Rectal smooth muscle tissue (tissue), 1 donor: ENCODE data around the gene ODAD3.
"Not testable (repeated sequence)": the region's sequence is repeated elsewhere in the genome, so short reads cannot be mapped to it uniquely, and the experiment has no call there.

Experiments used
- H3K27ac ChIP-seq: one replicate; pipeline ENCODE4 v1.7.0; 2013; ENCODE audit warnings: low read depth, low read length, inconsistent platforms
- H3K27me3 ChIP-seq: one replicate; pipeline ENCODE4 v1.7.0; 2013; ENCODE audit warnings: low read length; ENCODE audit not compliant: control insufficient read depth, insufficient read depth
- H3K36me3 ChIP-seq: one replicate; pipeline ENCODE4 v1.7.0; 2013; ENCODE audit warnings: low read length; ENCODE audit not compliant: control insufficient read depth, insufficient read depth
- H3K4me1 ChIP-seq: one replicate; pipeline ENCODE4 v1.7.0; 2013; ENCODE audit warnings: low read length; ENCODE audit not compliant: control insufficient read depth, insufficient read depth
- H3K4me3 ChIP-seq: one replicate; pipeline ENCODE4 v1.7.0; 2013; ENCODE audit warnings: low read length
- H3K9ac ChIP-seq: one replicate; pipeline ENCODE4 v1.7.0; 2013; ENCODE audit warnings: low read length

The ODAD3 gene

DNA sequence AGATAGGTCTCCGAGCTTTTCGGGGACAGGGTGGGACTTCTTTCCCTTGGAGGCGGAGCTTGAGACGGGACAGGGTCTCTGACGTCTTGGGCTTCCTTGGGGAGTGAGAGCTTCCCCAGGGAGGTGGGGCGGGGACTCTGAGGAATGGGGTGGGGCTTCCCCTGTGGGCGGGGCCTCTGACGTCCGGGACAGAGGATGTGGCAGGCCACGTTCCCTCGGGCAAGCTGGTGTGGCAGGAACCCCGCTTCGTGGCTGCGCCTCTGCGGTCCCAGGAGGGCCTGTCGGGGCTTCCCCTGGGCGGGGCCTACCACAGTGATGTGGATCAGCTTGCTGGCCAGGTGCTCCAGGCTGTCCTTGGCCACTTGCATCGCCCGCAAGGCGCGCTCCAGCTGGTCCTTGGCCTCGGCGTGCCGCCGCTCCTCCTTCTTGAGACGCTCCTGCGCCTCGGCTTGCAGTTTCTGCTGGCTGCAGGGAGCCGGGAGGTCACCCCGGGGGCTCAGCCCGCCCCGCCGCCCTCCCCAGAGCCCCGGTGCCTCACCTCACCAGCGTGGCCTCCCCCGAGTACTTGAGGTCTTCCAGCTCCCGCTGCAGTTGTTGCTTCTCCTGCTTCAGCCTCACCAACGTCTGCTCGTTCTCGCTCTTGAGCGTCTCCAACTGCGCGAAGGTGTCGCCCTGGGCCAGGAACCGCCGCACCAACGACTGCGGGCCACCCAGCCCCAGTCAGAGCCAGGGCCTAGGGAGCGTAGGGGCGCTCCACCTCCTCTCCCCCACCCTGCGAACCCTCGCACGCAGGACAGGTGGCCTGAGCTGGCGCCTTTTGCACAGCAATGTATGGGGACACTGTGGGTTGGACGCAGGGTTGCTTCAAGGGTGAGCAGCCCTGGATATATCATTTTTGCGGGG, 12.5 kb downstream of the ODAD3 start:
- Histone ChIP-seq H3K9ac (no peak overlapping the region), H3K4me1 (no peaks in the 10 kb centered on the region), H3K4me3 (peak overlapping the region; percentile 55), H3K27me3 (peaks cover 43% of the 10 kb centered on the region), H3K36me3 (no peaks in the 10 kb centered on the region), H3K27ac (no peak overlapping the region)

DNA sequence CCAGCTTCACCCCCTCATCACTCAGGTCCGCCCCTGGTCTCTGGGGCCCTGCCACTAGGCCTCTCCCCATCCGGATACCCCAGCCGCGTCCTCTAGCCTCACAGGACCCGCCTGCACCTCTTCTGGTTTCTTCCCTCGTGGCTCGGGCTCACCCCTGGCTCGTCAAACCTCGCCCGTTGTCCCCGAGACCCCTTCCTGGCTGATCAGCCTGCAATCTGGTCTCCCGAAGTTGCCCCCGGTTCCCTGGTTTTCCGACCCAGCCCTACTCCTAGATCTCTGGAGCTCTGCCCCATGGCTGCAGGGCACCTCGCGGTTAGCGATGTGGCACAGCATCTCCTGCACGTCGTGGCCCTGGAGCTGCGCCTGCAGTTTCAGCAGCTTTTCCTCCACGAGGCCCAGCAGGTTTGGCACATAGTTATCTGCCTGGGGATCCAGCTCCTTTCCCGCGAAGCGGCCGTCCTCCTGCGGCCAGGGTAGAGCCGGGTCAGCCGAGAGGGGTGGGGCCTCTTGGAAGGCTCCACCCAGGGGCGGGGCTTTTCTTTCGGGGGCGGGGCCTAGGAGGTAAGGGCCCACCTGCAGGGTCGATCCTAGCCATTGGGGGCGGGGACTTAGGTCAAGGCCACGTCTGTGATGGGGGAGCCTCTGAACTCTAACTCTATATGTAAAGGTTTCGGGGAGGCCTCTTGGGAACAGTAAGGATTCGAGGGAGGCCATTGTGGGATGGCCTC, 13.4 kb downstream of the ODAD3 start:
- Histone ChIP-seq H3K9ac (no peak overlapping the region), H3K36me3 (no peaks in the 10 kb centered on the region), H3K27me3 (peaks cover 43% of the 10 kb centered on the region), H3K4me1 (no peaks in the 10 kb centered on the region), H3K4me3 (peak overlapping the region; percentile 24), H3K27ac (no peak overlapping the region)

DNA sequence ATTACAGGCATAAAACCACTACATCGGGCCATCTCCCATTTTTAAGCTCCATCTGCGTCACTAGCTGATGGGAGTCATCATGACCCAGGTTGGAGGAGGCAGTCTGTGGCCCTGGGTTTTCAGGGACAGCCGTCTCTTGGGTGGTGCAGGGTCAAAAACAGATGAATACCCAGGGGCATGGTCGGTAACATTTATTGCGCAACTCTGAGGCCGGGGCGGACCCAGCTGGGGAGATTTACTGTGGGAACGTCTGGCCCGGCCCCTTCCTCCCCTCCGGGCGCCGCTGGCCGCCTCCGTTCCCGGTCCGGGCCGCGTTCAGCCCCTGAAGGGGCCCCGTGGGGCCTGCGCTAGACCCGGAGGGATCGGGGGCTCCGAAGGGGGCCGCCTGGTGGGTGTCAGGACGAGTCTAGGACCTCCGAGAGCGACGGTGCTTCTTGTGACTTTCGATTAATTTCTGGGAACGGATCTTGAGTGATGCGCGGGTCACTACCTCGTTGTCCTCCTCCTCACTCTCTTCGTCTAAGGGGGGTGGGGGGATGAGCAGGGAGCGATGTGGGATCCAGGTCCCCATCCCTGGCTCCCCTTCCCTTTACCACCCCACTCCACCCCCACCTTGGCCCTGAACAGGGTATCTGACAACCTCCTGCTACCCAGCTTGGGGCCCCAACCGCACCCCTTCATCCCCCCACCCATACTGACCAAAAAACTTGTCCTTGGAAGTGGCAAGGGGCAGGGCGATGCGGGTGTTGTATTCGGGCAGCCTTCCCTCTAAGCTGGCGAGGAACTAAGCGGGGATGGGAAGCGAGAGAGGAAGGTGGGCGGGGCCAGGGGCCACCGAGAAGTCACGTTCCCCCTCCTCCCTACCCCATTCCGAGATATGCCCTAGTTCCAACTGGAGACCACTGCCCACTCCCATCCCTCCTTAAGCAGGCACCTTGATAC, 14.2 kb downstream of the ODAD3 start:
- no peak overlapping the region for H3K27ac ChIP-seq
- H3K4me1 ChIP-seq, result no peaks in the 10 kb centered on the region
- H3K9ac ChIP-seq, result no peak overlapping the region
- H3K27me3 ChIP-seq, result peaks cover 43% of the 10 kb centered on the region
- H3K36me3 ChIP-seq, result no peaks in the 10 kb centered on the region
- peak overlapping the region; percentile 22 for H3K4me3 ChIP-seq

DNA sequence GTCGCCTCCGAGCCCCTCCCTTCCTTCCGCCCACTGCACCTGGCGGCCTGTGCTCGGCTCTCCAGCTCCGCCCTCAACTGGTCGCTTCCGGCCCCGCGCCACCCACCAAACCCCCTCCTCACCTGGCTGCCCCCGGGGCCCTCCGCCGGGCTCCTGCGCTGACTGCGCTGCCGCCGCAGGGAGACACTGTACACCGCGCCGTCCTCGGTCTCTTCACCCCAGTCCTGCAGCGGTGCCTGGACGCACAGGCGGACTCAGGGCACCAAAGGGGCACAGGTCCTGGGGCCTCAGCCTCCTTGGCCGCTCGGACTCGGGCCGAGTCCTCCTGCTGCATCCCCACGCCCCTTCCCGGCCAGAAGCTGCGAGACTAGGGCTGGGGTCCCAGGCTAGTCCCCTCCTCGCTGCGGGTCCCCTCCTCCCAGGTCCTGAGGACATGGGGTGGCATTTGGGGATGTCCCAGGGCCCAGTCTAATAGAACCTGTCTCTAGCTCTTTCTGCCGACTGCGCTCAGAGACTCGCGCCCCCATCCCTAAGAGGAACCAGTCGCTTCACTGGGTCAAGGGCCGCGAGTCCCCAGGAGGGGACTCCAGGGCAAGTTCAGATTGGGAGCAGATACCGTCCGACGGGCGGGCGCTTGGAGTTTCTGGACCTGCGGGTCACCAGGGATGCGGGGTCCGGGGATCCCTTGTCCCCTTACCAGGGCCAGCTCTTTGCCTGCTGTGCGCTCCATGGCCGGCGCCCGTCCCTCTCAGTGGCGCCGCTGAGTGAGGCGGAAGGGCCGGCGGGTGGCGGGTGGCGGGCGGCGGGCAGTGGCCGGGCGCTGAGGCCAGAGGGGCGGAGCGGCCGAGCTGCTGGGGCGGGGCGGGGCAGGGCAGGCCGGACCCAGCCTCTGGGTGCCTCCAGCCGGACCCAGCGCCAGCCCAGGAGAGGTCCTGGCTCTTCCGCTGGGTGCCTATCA, 16.1 kb downstream of the ODAD3 start, which contains the start of gene RGL3:
Gene RGL3 (minus strand): TSS at position 766 of the 958 bp plus-strand sequence. CDS start 36 bp downstream, at position 730.
- no peaks in the 10 kb centered on the region for H3K36me3 ChIP-seq
- H3K27ac ChIP-seq, result no peak within 1 kb of the TSS
- H3K4me3 ChIP-seq, result peak within 1 kb of the TSS; percentile 58
- H3K27me3 ChIP-seq, result peaks cover 40% of the 10 kb centered on the region
- H3K4me1 ChIP-seq, result no peaks in the 10 kb centered on the region
- no peak within 1 kb of the TSS for H3K9ac ChIP-seq

DNA sequence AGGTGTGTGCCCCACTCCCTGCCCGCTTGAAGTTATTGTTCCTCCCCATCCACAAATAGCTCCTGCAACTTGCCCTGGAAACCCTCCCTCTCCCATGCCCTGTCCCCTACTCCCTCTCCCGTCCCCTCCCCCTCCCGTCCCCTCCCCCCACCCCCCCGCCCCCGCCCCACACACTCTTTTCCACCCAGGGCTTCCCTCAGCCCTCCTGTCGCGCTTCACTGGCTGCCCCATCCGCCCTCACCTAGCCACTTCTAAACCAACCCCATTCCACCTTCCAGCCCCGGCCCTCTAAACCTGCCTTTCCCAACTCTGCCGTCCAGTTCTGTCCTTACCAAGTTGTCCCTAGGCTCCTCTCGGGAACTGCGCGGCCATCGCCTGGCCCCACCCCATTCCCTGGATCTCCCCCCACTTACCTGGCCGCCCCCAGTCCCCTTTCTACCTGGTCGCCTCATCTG, 16.8 kb downstream of the ODAD3 start:
- H3K4me3 ChIP-seq, result peak overlapping the region; percentile 58
- H3K9ac ChIP-seq, result no peak overlapping the region
- no peaks in the 10 kb centered on the region for H3K36me3 ChIP-seq
- no peaks in the 10 kb centered on the region for H3K4me1 ChIP-seq
- H3K27me3 ChIP-seq, result peaks cover 35% of the 10 kb centered on the region
- no peak overlapping the region for H3K27ac ChIP-seq

DNA sequence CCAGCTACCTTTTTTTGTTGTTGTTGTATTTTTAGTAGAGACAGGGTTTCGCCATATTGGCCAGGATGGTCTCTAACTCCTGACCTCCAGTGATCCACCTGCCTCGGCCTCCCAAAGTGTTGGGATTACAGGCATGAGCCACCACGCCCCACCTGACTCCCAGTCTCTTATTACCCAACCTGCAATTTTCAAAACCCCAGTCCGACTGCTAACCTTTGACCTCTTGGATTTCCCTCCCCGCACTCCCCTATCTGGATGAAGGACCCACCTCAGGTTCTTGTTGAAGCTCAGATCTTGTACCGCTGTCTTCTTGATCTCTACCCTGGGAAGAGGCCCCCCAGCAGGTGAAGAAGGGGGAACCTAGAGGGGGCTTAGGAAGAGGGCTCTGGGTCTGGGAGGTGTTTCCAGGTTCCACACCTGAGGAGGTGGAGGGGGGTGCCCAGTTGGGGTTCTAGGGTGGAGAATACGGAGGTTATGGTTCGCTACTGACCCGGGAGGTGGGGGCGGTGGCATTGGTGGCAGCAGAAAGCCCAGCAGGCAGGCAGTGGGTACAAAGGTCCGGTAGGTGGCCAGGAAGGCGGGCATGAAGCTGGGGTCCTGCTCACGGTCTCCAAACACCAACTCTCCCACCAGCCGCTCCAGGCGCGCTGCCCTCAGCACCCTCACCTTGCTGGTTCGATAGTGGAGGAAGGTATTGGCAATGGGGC, 18.4 kb downstream of the ODAD3 start:
- H3K9ac ChIP-seq, result no peak overlapping the region
- H3K27ac ChIP-seq, result no peak overlapping the region
- H3K27me3 ChIP-seq, result peaks cover 25% of the 10 kb centered on the region
- H3K4me3 ChIP-seq, result no peak overlapping the region
- no peaks in the 10 kb centered on the region for H3K4me1 ChIP-seq
- H3K36me3 ChIP-seq, result no peaks in the 10 kb centered on the region

DNA sequence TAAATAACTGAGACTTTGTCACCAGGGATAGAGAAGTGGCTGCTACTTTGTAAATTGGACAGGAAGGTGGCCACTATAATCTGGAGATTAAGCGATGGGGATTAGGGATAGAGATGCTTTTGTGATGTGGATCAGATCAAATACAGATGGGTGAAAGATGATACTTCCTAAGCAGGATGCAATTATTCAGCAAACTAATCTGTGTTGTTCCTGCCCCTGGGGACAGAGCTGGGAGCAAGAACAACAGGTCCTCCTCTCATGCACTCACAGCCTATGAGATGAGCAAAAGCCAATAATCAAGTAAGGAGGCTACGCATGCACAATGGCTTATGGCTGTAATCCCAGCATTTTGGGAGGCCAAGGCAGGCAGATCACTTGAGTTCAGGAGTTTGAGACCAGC, 20.4 kb downstream of the ODAD3 start:
- Histone ChIP-seq H3K36me3 (no peaks in the 10 kb centered on the region), H3K9ac (no peak overlapping the region), H3K27me3 (peaks cover 11% of the 10 kb centered on the region), H3K4me1 (no peaks in the 10 kb centered on the region), H3K27ac (no peak overlapping the region), H3K4me3 (no peak overlapping the region)

DNA sequence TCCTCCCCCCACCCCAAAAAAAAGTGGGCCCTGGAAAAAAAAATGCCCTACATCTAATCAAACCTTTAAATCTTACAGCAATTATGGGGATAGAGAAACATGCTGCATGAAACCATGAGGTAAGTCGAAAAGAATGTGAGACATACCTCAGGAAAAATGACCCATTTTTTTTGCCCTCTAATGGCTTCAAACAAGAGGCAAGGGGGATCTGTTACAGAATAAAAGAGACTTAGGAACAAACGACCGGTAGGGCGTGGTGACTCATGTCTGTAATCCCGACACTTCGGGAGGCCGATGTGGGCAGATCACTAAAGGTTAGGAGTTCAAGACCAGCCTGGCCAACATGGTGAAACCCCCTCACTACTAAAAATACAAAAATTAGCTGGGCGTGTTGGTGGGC, 24.2 kb downstream of the ODAD3 start:
- Histone ChIP-seq H3K27me3 (no peaks in the 10 kb centered on the region), H3K4me1 (no peaks in the 10 kb centered on the region)

DNA sequence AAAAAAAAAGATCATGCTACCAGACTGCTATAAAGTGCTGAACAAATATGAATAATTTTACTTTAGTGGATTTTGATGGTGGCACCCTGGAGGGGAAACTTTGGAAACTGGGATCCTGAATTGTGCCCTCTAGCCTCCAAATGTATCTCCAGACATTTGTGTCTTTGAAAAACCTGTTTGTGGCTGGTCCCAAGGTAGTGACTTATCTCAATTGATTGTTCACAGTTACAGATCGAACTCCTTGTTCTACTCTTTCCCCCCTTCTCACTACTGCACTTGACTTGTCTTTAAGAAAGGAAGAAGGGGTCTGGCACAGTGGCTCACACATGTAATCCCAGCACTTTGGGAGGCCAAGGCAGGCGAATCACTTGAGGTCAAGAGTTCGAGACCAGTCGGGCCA, 26.3 kb downstream of the ODAD3 start:
- Histone ChIP-seq H3K27me3 (no peaks in the 10 kb centered on the region), H3K36me3 (no peaks in the 10 kb centered on the region), H3K27ac (no peak overlapping the region), H3K4me3 (no peak overlapping the region), H3K9ac (no peak overlapping the region), H3K4me1 (no peaks in the 10 kb centered on the region)

More for the DNA sequence above, 24.2 kb downstream of the ODAD3 start:
- no peak overlapping the region for H3K27ac ChIP-seq
- H3K4me3 ChIP-seq, result no peak overlapping the region
- no peaks in the 10 kb centered on the region for H3K36me3 ChIP-seq
- H3K9ac ChIP-seq, result no peak overlapping the region

DNA sequence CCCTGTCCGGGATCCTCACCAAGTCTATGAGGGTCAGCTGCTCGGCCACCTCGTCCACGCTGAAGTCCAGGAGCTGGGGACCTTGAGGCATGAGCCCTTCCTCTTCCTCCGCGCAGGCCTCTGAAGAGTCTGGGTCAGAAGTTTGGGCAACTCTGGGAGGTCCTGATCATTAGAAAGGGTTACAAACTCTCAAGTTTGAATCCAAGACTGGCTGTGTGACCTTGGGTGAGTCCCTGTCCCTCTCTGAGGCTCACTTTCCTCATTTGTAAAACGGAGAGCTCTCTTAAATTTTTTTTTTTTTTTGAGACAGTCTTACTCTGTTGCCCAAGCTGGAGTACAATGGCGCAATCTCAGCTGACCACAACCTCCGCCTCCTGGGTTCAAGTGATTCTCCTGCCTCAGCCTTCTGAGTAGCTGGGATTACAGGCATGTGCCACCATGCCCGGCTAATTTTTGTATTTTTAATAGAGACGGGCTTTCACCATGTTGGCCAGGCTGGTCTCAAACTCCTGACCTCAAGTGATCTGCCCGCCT, 28.2 kb downstream of the ODAD3 start:
- H3K27me3 ChIP-seq, H3K36me3 ChIP-seq, H3K4me1 ChIP-seq, H3K4me3 ChIP-seq, H3K9ac ChIP-seq, H3K27ac ChIP-seq: not testable (repeated sequence)
